ENCODE measurements around the gene MAP4K4.

GRCh38 chr2:101788565-101788964 lies 91.1 kb downstream of the MAP4K4 start:
- TF ChIP-seq GATA2 (IDR thresholded peaks at IDR 0.05; ENCODE audit: low read depth, low read length), result no peak
- TF ChIP-seq GATA3 (IDR thresholded peaks at IDR 0.05; ENCODE audit: low read depth, low read length), result no peak

All from SH-SY5Y (cell line).